ENCODE data around the gene UNC5A.

The UNC5A gene

GRCh38 chr5:176793343-176793699, 17.0 kb upstream of the UNC5A start:
- TF ChIP-seq REST (IDR thresholded peaks at IDR 0.05; ENCODE audit: insufficient replicate concordance, low read depth) (no peak), SPI1 (IDR thresholded peaks at IDR 0.05; ENCODE audit: borderline replicate concordance, low read depth) (no peak), CTCF (IDR thresholded peaks at IDR 0.05; ENCODE audit: insufficient read depth, low read length) (no peak), POLR2AphosphoS5 (IDR thresholded peaks at IDR 0.05; ENCODE audit: low read depth) (no peak)
- DNase-seq (ENCODE audit: low read depth in 1 of 2, low spot score in 1 of 2) = no peak
- peaks cover 7% of the 10 kb centered on the region for H3K27me3 ChIP-seq (ENCODE audit: insufficient read depth, poor library complexity, severe bottlenecking)

GRCh38 chr5:176793736-176794135, 16.6 kb upstream of the UNC5A start:
- TF ChIP-seq SPI1 (IDR thresholded peaks at IDR 0.05; ENCODE audit: borderline replicate concordance, low read depth) = no peak
- no peak for TF ChIP-seq REST (IDR thresholded peaks at IDR 0.05; ENCODE audit: insufficient replicate concordance, low read depth)
- no peak for TF ChIP-seq GABPA (IDR thresholded peaks at IDR 0.05; ENCODE audit: low read depth)
- no peak for TF ChIP-seq CTCF (IDR thresholded peaks at IDR 0.05; ENCODE audit: insufficient read depth, low read length)
- no peak for TF ChIP-seq POLR2AphosphoS5 (IDR thresholded peaks at IDR 0.05; ENCODE audit: low read depth)
- H3K27me3 ChIP-seq (ENCODE audit: insufficient read depth, poor library complexity, severe bottlenecking) = peaks cover 7% of the 10 kb centered on the region

More at GRCh38 chr5:176793343-176793699, 17.0 kb upstream of the UNC5A start:
- H3K27ac ChIP-seq (replicated peaks) = no peak overlapping the region
- no peak overlapping the region for H3K4me3 ChIP-seq (replicated peaks; ENCODE audit: insufficient read depth, low read length)

GRCh38 chr5:176794509-176794908, 15.8 kb upstream of the UNC5A start:
- Histone ChIP-seq H3K27ac (replicated peaks) (no peak overlapping the region), H3K27me3 (ENCODE audit: insufficient read depth, poor library complexity, severe bottlenecking) (peaks cover 7% of the 10 kb centered on the region)
- TF ChIP-seq SPI1 (IDR thresholded peaks at IDR 0.05; ENCODE audit: borderline replicate concordance, low read depth) = no peak
- TF ChIP-seq GABPA (IDR thresholded peaks at IDR 0.05; ENCODE audit: low read depth) = no peak
- no peak for TF ChIP-seq REST (IDR thresholded peaks at IDR 0.05; ENCODE audit: insufficient replicate concordance, low read depth)
- TF ChIP-seq CTCF (IDR thresholded peaks at IDR 0.05; ENCODE audit: insufficient read depth, low read length) = no peak
- TF ChIP-seq POLR2AphosphoS5 (IDR thresholded peaks at IDR 0.05; ENCODE audit: low read depth) = no peak

More at GRCh38 chr5:176793736-176794135, 16.6 kb upstream of the UNC5A start:
- no peak overlapping the region for H3K4me3 ChIP-seq (replicated peaks; ENCODE audit: insufficient read depth, low read length)
- H3K27ac ChIP-seq (replicated peaks) = no peak overlapping the region
- no peak for DNase-seq (ENCODE audit: low read depth in 1 of 2, low spot score in 1 of 2)

More at GRCh38 chr5:176794509-176794908, 15.8 kb upstream of the UNC5A start:
- H3K4me3 ChIP-seq (replicated peaks; ENCODE audit: insufficient read depth, low read length) = no peak overlapping the region
- no peak for DNase-seq (ENCODE audit: low read depth in 1 of 2, low spot score in 1 of 2)
